Activated naive CD4-positive, alpha-beta T cell treated with anti-CD3 and anti-CD28 coated beads, Interleukin-2, amount 50 U/mL, for 16 hours (primary cell): ENCODE results near the gene ARL4C.

Source experiments
- DNase-seq: peaks from one replicate; pipeline ENCODE4 v3.0.0-alpha.2; 2020

Gene ARL4C

DNA sequence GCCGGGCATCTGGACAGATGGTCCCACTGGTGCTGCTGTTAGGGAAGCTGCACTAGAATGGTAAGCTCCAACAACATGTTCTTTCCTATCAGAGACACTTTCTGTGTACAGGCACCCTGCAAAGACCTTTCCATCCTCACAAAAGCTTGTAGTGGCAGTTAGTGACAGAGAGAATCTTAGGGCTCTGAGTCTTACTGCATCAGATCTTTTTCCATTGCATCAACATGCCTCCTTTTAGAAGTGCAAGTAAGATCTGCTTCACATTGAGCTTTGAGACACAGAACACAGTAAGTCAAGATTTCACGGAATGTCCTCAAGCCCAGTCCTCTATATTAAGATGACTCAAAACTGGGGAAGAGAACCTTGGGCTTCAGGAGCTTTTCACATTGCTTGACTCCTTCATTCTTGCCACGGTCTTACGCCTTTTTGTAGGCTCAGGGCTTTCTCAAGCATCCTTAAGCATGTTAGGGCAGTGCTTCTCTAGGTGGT is 52.6 kb downstream of the ARL4C start:
- no peak for DNase-seq
